ENCODE measurements around the gene CARS1.

DNA sequence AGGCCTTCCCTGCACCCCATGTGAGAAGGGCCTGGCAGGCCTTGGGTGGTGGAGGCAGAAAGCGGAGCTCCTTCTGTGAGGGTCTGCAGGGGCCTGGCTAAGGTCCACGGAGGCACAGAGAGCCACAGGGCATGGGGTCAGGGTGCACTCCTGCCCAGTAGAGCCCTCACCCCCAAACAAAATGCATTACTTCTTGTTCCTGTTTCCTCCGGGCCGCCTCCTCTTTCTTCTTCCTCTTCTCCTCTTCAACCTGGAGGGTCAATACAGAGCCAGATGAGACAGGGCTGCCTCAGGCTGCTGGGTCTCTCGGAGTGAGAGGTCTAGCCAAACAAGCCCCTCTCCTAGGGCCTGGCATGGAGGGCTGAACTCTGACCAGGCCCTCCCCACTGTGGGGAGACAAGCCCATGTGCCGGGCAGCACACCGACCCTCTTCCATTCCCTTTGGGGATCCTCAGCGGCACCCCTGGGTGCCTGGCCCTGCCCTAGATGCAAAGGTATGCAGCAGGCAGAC is 54.8 kb downstream of the CARS1 start:
- TF ChIP-seq, protein P1, sequence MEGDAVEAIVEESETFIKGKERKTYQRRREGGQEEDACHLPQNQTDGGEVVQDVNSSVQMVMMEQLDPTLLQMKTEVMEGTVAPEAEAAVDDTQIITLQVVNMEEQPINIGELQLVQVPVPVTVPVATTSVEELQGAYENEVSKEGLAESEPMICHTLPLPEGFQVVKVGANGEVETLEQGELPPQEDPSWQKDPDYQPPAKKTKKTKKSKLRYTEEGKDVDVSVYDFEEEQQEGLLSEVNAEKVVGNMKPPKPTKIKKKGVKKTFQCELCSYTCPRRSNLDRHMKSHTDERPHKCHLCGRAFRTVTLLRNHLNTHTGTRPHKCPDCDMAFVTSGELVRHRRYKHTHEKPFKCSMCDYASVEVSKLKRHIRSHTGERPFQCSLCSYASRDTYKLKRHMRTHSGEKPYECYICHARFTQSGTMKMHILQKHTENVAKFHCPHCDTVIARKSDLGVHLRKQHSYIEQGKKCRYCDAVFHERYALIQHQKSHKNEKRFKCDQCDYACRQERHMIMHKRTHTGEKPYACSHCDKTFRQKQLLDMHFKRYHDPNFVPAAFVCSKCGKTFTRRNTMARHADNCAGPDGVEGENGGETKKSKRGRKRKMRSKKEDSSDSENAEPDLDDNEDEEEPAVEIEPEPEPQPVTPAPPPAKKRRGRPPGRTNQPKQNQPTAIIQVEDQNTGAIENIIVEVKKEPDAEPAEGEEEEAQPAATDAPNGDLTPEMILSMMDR (IDR thresholded peaks at IDR 0.05), result no peak
- TF ChIP-seq EP300 (IDR thresholded peaks at IDR 0.05) (no peak), POLR2A (IDR thresholded peaks at IDR 0.05) (no peak)

Data from ovary (tissue), 3 donors.